IMR-90 (cell line): ENCODE data around the gene PAQR5. TPM values are rescaled to one million over a fixed set of nuclear protein-coding genes. Genes with fewer than 3 reads are reported as not detected.

Source experiments
- ATAC-seq: fragments of 200-7000 bp; cut with Tn5 transposase; 2 replicates; pipeline ENCODE4 v1.9.1; 2020; ENCODE audit warnings: low read depth, mild to moderate bottlenecking, moderate library complexity
- BruUV-seq: library from RNA; stranded (reverse); fragments of 400-500 nt; replicated peaks from 2 replicates; lab custom pipeline; 2021; lab: Mats Ljungman, UMichigan
- CTCF ChIA-PET: fragments of 300-600 bp; formaldehyde crosslinking; extraction: SDS; loops from one replicate; lab custom pipeline; 2021; ENCODE audit warnings: antibody characterized with exemption; lab: Yijun Ruan, JAX
- POLR2A ChIA-PET: fragments of 300-600 bp; sonication (Branson Sonifier 250); formaldehyde crosslinking; loops from one replicate; lab custom pipeline; 2022; ENCODE audit warnings: antibody characterized with exemption; ENCODE audit not compliant: unreplicated experiment; lab: Charles Lee
- DNase-seq: peaks from one replicate; pipeline ENCODE4 v3.0.0; 2013
- H2AFZ ChIP-seq: replicated peaks from 2 replicates; pipeline ENCODE3; 2013; ENCODE audit warnings: low read length, mild to moderate bottlenecking; ENCODE audit not compliant: poor library complexity
- H2AK5ac ChIP-seq: 2 replicates; pipeline ENCODE4 v1.6.1; 2013; ENCODE audit warnings: low read depth, low read length, inconsistent platforms
- H2AK9ac ChIP-seq: replicated peaks from 2 replicates; pipeline ENCODE3; 2013; ENCODE audit warnings: mild to moderate bottlenecking, low read depth, low read length, moderate library complexity; ENCODE audit not compliant: poor library complexity
- H2BK120ac ChIP-seq: 2 replicates; pipeline ENCODE4 v1.6.1; 2013; ENCODE audit warnings: low read depth, low read length, inconsistent platforms
- H2BK15ac ChIP-seq: 3 replicates; pipeline ENCODE4 v1.6.1; 2013; ENCODE audit warnings: low read depth, low read length, inconsistent platforms
- H2BK20ac ChIP-seq: 2 replicates; pipeline ENCODE4 v1.6.1; 2013; ENCODE audit warnings: low read depth, mild to moderate bottlenecking, inconsistent platforms, low read length, moderate library complexity
- H2BK5ac ChIP-seq: 2 replicates; pipeline ENCODE4 v1.6.1; 2013; ENCODE audit warnings: mild to moderate bottlenecking, low read depth, low read length, inconsistent platforms; ENCODE audit not compliant: poor library complexity, severe bottlenecking
- H3K14ac ChIP-seq: replicated peaks from 2 replicates; pipeline ENCODE4 v1.6.1; 2013; ENCODE audit warnings: low read depth, low read length, inconsistent platforms
- H3K18ac ChIP-seq: 2 replicates; pipeline ENCODE4 v1.6.1; 2013; ENCODE audit warnings: low read depth, low read length, control low read depth
- H3K23ac ChIP-seq: 2 replicates; pipeline ENCODE4 v1.6.1; 2013; ENCODE audit warnings: low read depth, low read length, inconsistent platforms
- H3K27ac ChIP-seq: 2 replicates; pipeline ENCODE4 v1.5.1; 2013; ENCODE audit warnings: mild to moderate bottlenecking, control low read depth, low read length; ENCODE audit not compliant: insufficient read depth
- H3K27me3 ChIP-seq: 2 replicates; pipeline ENCODE4 v1.6.1; 2013; ENCODE audit warnings: low read length; ENCODE audit not compliant: control insufficient read depth, insufficient read depth
- H3K36me3 ChIP-seq: 2 replicates; pipeline ENCODE4 v1.6.1; 2013; ENCODE audit warnings: low read length, mixed read lengths; ENCODE audit not compliant: control insufficient read depth, insufficient read depth
- H3K4ac ChIP-seq: 2 replicates; pipeline ENCODE4 v1.6.1; 2013; ENCODE audit warnings: low read depth, low read length, inconsistent platforms
- H3K4me1 ChIP-seq: 2 replicates; pipeline ENCODE4 v1.6.1; 2013; ENCODE audit warnings: low read length, mixed read lengths; ENCODE audit not compliant: control insufficient read depth, insufficient read depth
- H3K4me2 ChIP-seq: 2 replicates; pipeline ENCODE4 v1.6.1; 2013; ENCODE audit warnings: low read depth, mild to moderate bottlenecking, control low read depth, low read length, moderate library complexity
- H3K4me3 ChIP-seq: 2 replicates; pipeline ENCODE4 v1.5.1; 2013; ENCODE audit warnings: low read depth, mild to moderate bottlenecking, control low read depth, low read length, moderate library complexity; ENCODE audit not compliant: insufficient read depth
- H3K56ac ChIP-seq: 2 replicates; pipeline ENCODE4 v1.6.1; 2013; ENCODE audit warnings: low read length, inconsistent platforms; ENCODE audit not compliant: insufficient read depth; ENCODE audit errors: extremely low read depth
- H3K79me1 ChIP-seq, 2 experiments: 2 replicates each; pipeline ENCODE4 v1.6.1; 2013; ENCODE audit warnings: low read length in 2 of 2, inconsistent platforms in 1 of 2, low read depth in 1 of 2
- H3K9ac ChIP-seq: 2 replicates; pipeline ENCODE4 v1.6.1; 2013; ENCODE audit warnings: low read depth, low read length, control low read depth
- H3K9me1 ChIP-seq: 2 replicates; pipeline ENCODE4 v1.6.1; 2013; ENCODE audit warnings: low read length, inconsistent platforms; ENCODE audit not compliant: insufficient read depth
- H3K9me3 ChIP-seq: 2 replicates; pipeline ENCODE4 v1.6.1; 2013; ENCODE audit warnings: low read length; ENCODE audit not compliant: control insufficient read depth, insufficient read depth
- H4K20me1 ChIP-seq: 2 replicates; pipeline ENCODE4 v1.6.1; 2013; ENCODE audit warnings: low read length, inconsistent platforms; ENCODE audit not compliant: insufficient read depth
- H4K5ac ChIP-seq: 2 replicates; pipeline ENCODE4 v1.6.1; 2013; ENCODE audit warnings: mild to moderate bottlenecking, low read depth, low read length, control low read depth
- H4K8ac ChIP-seq, 2 experiments: 2 replicates each; pipeline ENCODE4 v1.6.1; 2013; ENCODE audit warnings: low read depth in 2 of 2, low read length in 2 of 2, control low read depth in 1 of 2, inconsistent platforms in 1 of 2
- H4K91ac ChIP-seq: 2 replicates; pipeline ENCODE4 v1.6.1; 2013; ENCODE audit warnings: low read depth, low read length, inconsistent platforms; ENCODE audit not compliant: insufficient read depth
- MAZ ChIP-seq: IDR thresholded peaks from 2 replicates; pipeline ENCODE4 v1.6.1; 2012; ENCODE audit warnings: low read depth, mild to moderate bottlenecking, low read length, improper control_type of control experiment, moderate library complexity, borderline replicate concordance
- NFE2L2 ChIP-seq: fragments of 150-350 bp; IDR thresholded peaks from 2 replicates; pipeline ENCODE4 v1.6.1; 2016; ENCODE audit warnings: low read depth, mild to moderate bottlenecking, low read length
- RCOR1 ChIP-seq: IDR thresholded peaks from 2 replicates; pipeline ENCODE4 v1.6.1; 2012; ENCODE audit warnings: mild to moderate bottlenecking, low read length, improper control_type of control experiment; ENCODE audit not compliant: insufficient replicate concordance
- RFX5 ChIP-seq: IDR thresholded peaks from 2 replicates; pipeline ENCODE4 v1.8.0; 2012; ENCODE audit warnings: low read depth, mild to moderate bottlenecking, low read length, moderate library complexity
- WGBS, 2 experiments: methylation state at CpG; one replicate each; pipeline versions ENCODE4 v1.1.5 to v1.1.7; 2013; ENCODE audit warnings: missing lambda C conversion rate in 2 of 2; ENCODE audit not compliant: insufficient read length in 1 of 2; ENCODE audit errors: extremely low coverage in 2 of 2; 5-methylcytosine and 5-hydroxymethylcytosine counted together
- dilution Hi-C: fragments of 300-500 bp; cut with HindIII; formaldehyde crosslinking; loops from one replicate; pipeline ENCODE4 v1.14.3; 2018; ENCODE audit warnings: low sequenced_read_pairs; ENCODE audit not compliant: unreplicated experiment
- in situ Hi-C: fragments of 300-500 bp; cut with MboI; formaldehyde crosslinking; loops from 3 replicates; pipeline ENCODE4 v1.14.3; 2019; ENCODE audit warnings: low sequenced_read_pairs, inconsistent platforms, mixed read lengths
- intact Hi-C: fragments of 100-400 bp; cut with micrococcal nuclease; formaldehyde crosslinking; loops from 2 replicates; pipeline ENCODE4 v1.10.0; 2022
- polyA plus RNA-seq, 3 experiments: library from polyadenylated mRNA; depleted of rRNA; stranded (reverse); fragments of >200 nt; gene quantifications; 2 replicates each; pipeline ENCODE4 v1.2.3, GENCODE V29; 2012; ENCODE audit warnings: low replicate concordance in 1 of 3
- total RNA-seq: library from RNA; depleted of rRNA; stranded (reverse); fragments of >200 nt; gene quantifications from 2 replicates; pipeline ENCODE4 v1.2.3, GENCODE V29; 2012

The PAQR5 gene
- total and polyA plus RNA-seq, 2 of the 4 experiments (the other 2 are of a cell fraction) = 2.3 to 2.7 TPM

DNA sequence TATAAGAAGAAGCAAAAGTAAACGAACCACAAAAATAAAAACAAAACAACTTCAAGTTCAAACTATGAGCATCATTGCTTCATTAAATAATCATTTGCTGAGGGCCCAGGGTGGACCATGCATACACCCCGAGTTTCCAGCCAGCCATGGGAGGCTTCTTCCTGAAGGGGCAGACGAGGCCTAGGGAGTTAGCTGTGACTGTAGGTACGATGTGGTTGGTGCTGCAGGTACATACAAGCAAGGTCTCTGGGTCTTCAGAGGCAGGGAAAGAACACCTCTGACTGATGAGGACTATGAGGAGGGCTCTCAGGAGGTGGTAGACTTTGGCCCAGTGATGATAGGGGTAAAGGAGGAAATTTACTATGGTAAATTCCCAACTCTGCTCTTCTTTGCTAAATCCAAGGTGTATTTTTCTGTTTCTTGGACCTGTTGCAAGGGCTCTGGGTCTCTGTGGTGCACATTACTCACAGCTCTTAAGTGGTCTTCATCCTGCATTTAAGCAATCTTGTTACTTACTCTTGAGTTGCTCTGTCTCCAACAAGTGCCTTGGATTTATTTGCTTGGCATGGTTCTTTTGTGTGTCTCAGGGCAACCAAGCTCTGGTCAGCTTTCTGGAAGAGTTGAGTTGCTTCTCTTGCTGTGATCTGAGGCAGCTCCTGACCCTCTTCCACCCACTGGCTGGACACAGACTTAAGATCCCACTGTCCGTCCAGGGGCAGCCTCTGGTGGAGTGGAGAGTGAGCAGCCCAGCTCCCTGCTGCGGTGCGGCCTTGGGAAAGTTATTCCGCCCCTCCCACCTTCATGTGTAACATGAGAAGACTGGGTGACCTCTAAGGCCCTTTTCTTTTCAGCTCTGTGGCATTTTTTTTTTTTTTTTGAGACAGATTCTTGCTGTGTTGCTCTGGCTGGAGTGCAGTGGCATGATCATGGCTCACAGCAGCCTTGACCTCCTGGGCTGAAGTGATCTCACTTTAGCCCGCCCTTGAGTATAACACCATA is 59.4 kb downstream of the PAQR5 start:
- Histone ChIP-seq H2BK20ac (no peak overlapping the region), H2BK120ac (no peak overlapping the region), H4K91ac (no peak overlapping the region), H3K27ac (no peak overlapping the region), H3K56ac (no peak overlapping the region), H3K36me3 (no peaks in the 10 kb centered on the region), H2BK15ac (no peak overlapping the region), H3K4me2 (no peak overlapping the region), H3K9me1 (peaks cover 9% of the 10 kb centered on the region; the same call in 1 of the 2 replicates), H3K4ac (no peak overlapping the region), H3K9me3 (peaks cover 2% of the 10 kb centered on the region; the same call in 1 of the 2 replicates), H3K23ac (no peak overlapping the region), H2AFZ (peak overlapping the region; percentile 46), H3K4me1 (peaks cover 2% of the 10 kb centered on the region; the same call in 1 of the 2 replicates), H4K8ac (no peak overlapping the region), H3K18ac (no peak overlapping the region), H3K9ac (no peak overlapping the region), H4K20me1 (no peaks in the 10 kb centered on the region), H2AK9ac (peak overlapping the region; percentile 73), H3K4me3 (no peak overlapping the region), H3K79me1 (no peaks in the 10 kb centered on the region), H4K5ac (no peak overlapping the region), H2BK5ac (no peak overlapping the region), H3K27me3 (no peaks in the 10 kb centered on the region), H3K14ac (0 out of 2 replicates have a peak overlapping the region, but pooled peaks have one; percentile 21), H2AK5ac (no peak overlapping the region)
- TF ChIP-seq NFE2L2 (no peak), RCOR1 (no peak), RFX5 (no peak), MAZ (no peak)
- no TSS peak for BruUV-seq
- 100% methylated on average over 1 of the region's 9 CpGs; no CpG with 5 or more reads in 1 of the 2 experiments for WGBS, 2 experiments
- intact Hi-C loops (no loop called here), dilution Hi-C loops (no loop called here), in situ Hi-C loops (no loop called here)
- DNase-seq = peak; percentile 47
- ATAC-seq = peak; percentile 74
- ChIA-PET CTCF (no interaction called here), POLR2A (interaction anchor here (0.6 kb wide), 1 partner anchor 286 kb away, joined by 8 read pairs; no protein-coding TSS in a partner anchor)
